Neural cell (in vitro differentiated cells): ENCODE measurements around the gene KCNMB2.

ENCODE experiments used
- EP300 ChIP-seq: fragments of 450-650 bp; conservative IDR thresholded peaks from 2 replicates; pipeline ENCODE4 v1.6.1; 2014; ENCODE audit warnings: antibody characterized with exemption, mild to moderate bottlenecking, moderate library complexity; ENCODE audit not compliant: poor library complexity, severe bottlenecking
- POLR2AphosphoS5 ChIP-seq: IDR thresholded peaks from 2 replicates; pipeline ENCODE4 v1.6.1; 2012
- SMC3 ChIP-seq: fragments of 450-650 bp; conservative IDR thresholded peaks from 2 replicates; pipeline ENCODE4 v1.6.1; 2014; ENCODE audit warnings: antibody characterized with exemption, mild to moderate bottlenecking, moderate library complexity; ENCODE audit not compliant: poor library complexity
- TF ChIP-seq, protein P1 (sequence below): fragments of 450-650 bp; IDR thresholded peaks from 2 replicates; pipeline ENCODE4 v1.5.1; 2014; ENCODE audit warnings: antibody characterized with exemption, mild to moderate bottlenecking, moderate library complexity; ENCODE audit not compliant: poor library complexity, severe bottlenecking

DNA sequence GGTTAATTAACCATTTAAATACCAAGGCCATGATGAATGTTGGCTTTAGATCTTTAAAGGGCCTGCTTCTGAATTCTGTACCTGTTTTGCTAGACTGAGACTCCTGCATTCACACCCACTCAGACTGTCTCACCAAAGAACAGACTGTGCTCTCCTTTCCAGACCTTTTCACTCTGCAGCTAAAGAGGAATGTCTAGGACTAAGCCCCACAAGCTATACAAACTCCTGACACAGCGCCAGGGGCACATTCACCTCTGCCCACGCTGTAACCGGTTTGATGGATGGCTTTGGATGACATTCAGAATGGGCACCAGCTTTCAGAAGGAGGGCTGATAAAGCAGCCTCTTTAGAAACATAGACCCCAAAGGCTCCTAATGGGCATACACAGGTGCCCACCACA, 200.1 kb downstream of the KCNMB2 start:
- TF ChIP-seq POLR2AphosphoS5 (no peak), SMC3 (no peak), EP300 (no peak)
- TF ChIP-seq, protein P1, sequence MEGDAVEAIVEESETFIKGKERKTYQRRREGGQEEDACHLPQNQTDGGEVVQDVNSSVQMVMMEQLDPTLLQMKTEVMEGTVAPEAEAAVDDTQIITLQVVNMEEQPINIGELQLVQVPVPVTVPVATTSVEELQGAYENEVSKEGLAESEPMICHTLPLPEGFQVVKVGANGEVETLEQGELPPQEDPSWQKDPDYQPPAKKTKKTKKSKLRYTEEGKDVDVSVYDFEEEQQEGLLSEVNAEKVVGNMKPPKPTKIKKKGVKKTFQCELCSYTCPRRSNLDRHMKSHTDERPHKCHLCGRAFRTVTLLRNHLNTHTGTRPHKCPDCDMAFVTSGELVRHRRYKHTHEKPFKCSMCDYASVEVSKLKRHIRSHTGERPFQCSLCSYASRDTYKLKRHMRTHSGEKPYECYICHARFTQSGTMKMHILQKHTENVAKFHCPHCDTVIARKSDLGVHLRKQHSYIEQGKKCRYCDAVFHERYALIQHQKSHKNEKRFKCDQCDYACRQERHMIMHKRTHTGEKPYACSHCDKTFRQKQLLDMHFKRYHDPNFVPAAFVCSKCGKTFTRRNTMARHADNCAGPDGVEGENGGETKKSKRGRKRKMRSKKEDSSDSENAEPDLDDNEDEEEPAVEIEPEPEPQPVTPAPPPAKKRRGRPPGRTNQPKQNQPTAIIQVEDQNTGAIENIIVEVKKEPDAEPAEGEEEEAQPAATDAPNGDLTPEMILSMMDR = no peak
